C4-2B (cell line): ENCODE results near the gene ITGA2B.

Experiments
- H3K27ac ChIP-seq: fragments of 450-650 bp; 2 replicates; pipeline ENCODE4 v1.5.1; 2017
- CTCF ChIP-seq: fragments of 450-650 bp; conservative IDR thresholded peaks from 2 replicates; pipeline ENCODE4 v1.5.1; 2017; ENCODE audit warnings: mild to moderate bottlenecking
- ZFX ChIP-seq: fragments of 450-650 bp; IDR thresholded peaks from 2 replicates; pipeline ENCODE4 v1.6.1; 2017

ITGA2B gene

GRCh38 chr17:44361292-44362260, 27.9 kb downstream of the ITGA2B start:
- no peak overlapping the region for H3K27ac ChIP-seq
- TF ChIP-seq ZFX: no peak
- TF ChIP-seq CTCF: no peak

GRCh38 chr17:44360826-44361225, 28.6 kb downstream of the ITGA2B start:
- no peak overlapping the region for H3K27ac ChIP-seq
- TF ChIP-seq ZFX (no peak), CTCF (no peak)

- TF ChIP-seq CTCF (no peak), ZFX (no peak)
- H3K27ac ChIP-seq: no peak overlapping the region
Measured at GRCh38 chr17:44360144-44360533, 29.3 kb downstream of the ITGA2B start.

GRCh38 chr17:44359458-44360143, 29.8 kb downstream of the ITGA2B start:
- no peak overlapping the region for H3K27ac ChIP-seq
- TF ChIP-seq CTCF: no peak
- no peak for TF ChIP-seq ZFX

- H3K27ac ChIP-seq: no peak overlapping the region
Measured at GRCh38 chr17:44359006-44359405, 30.4 kb downstream of the ITGA2B start.

GRCh38 chr17:44358066-44358465, 31.4 kb downstream of the ITGA2B start:
- TF ChIP-seq CTCF: no peak
- no peak for TF ChIP-seq ZFX
- no peak overlapping the region for H3K27ac ChIP-seq

More at GRCh38 chr17:44359006-44359405, 30.4 kb downstream of the ITGA2B start:
- no peak for TF ChIP-seq ZFX
- TF ChIP-seq CTCF: no peak

- TF ChIP-seq ZFX (no peak), CTCF (no peak)
- no peak overlapping the region for H3K27ac ChIP-seq
Measured at GRCh38 chr17:44356241-44356640, 33.2 kb downstream of the ITGA2B start.
